Measurements from ENCODE around the gene ST3GAL3. TPM values are rescaled to one million over a fixed set of nuclear protein-coding genes. Genes with fewer than 3 reads are reported as not detected.

The ST3GAL3 gene
- total and polyA plus RNA-seq, 3 donors from 2014 or later = 42.9 to 62.0 (median 50.7) TPM

DNA sequence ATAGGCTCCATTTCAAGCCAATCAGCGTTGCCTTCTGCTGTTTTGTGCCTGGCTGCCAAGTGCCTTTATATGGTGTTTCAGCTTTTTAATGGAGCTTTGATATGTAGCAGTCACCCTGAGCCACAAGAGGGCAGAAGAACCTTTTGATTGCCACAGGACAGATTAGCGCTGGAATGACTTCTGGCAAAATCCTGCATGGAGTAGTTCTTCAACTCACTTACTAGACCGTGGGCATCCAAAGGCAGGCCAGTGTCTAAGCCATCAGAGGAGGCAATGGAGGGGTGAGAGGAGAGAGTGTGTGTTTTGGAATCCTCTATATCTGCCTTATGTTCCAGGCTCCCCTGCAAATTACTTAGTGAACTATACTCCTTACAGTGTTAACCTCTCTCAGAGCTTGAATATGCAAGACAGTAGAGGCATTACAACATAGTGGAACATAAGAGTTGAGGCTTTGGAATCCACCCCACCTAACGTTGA, 56.2 kb downstream of the ST3GAL3 start:
- H3K27me3 ChIP-seq = no peaks in the 10 kb centered on the region
- no peaks in the 10 kb centered on the region for H3K4me1 ChIP-seq
- no peak overlapping the region for H3K4me3 ChIP-seq
- H3K36me3 ChIP-seq (ENCODE audit: low read depth, missing control alignments) = no peaks in the 10 kb centered on the region
- intact Hi-C loops (cut with DNase I; ENCODE audit: low total_unique reads) = loop anchor here (2.0 kb wide), 1 partner anchor 173 kb away; no protein-coding TSS in a partner anchor
- no peaks in the 10 kb centered on the region for H3K9me3 ChIP-seq
- H3K27ac ChIP-seq = no peak overlapping the region
- 16 to 34% methylated on average over 4 of the region's 4 CpGs for WGBS, 2 donors
- TF ChIP-seq POLR2A (IDR thresholded peaks at IDR 0.05) = no peak
- TF ChIP-seq, protein P1, sequence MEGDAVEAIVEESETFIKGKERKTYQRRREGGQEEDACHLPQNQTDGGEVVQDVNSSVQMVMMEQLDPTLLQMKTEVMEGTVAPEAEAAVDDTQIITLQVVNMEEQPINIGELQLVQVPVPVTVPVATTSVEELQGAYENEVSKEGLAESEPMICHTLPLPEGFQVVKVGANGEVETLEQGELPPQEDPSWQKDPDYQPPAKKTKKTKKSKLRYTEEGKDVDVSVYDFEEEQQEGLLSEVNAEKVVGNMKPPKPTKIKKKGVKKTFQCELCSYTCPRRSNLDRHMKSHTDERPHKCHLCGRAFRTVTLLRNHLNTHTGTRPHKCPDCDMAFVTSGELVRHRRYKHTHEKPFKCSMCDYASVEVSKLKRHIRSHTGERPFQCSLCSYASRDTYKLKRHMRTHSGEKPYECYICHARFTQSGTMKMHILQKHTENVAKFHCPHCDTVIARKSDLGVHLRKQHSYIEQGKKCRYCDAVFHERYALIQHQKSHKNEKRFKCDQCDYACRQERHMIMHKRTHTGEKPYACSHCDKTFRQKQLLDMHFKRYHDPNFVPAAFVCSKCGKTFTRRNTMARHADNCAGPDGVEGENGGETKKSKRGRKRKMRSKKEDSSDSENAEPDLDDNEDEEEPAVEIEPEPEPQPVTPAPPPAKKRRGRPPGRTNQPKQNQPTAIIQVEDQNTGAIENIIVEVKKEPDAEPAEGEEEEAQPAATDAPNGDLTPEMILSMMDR (IDR thresholded peaks at IDR 0.05) = peak; percentile 77 to 87 (median 86)
- peak; percentile 88 for DNase-seq

GRCh38 chr1:43764581-43764980, 57.2 kb downstream of the ST3GAL3 start:
- Histone ChIP-seq H3K27ac (no peak overlapping the region), H3K27me3 (no peaks in the 10 kb centered on the region), H3K4me3 (no peak overlapping the region), H3K36me3 (ENCODE audit: low read depth, missing control alignments) (no peaks in the 10 kb centered on the region), H3K9me3 (no peaks in the 10 kb centered on the region), H3K4me1 (no peaks in the 10 kb centered on the region)
- intact Hi-C loops (cut with DNase I; ENCODE audit: low total_unique reads) = no loop called here
- whole genome bisulfite sequencing, 2 donors = 92 to 93% methylated on average over 6 of the region's 6 CpGs
- no peak for DNase-seq
- TF ChIP-seq POLR2A (IDR thresholded peaks at IDR 0.05) = no peak
- TF ChIP-seq, protein P1 (IDR thresholded peaks at IDR 0.05) = no peak

DNA sequence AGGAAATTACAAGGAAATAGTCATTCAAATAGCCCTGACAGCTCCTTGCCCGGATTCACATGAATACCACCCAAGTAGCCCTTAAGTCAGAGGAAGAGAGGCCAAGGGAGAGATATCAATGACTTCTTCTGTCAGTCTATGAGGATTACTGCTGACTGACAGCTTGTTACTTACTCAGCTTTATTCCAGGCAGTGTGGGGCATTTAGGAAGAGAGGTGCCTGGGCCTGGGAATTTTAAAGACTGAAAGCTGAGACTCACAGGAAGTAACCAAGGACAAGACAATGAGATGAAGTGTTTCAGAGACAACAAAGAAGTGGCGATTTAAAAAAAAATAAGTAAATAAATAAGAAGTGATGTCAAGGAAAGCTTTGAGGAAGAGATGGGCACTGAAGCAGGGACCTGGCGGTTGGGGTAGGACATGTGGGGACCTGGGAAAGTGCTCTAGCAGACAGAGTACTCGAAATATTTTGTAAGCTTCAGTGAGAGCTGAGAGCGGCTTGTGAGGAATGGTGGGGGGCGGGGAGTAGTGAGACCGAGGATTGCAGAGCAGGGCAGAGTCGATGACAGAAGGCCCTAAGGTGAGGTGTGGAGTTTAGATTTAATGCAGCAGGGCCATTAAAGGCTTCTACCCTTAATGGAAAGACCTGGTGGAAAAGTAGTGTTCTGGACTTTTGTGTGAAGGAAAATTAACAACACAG, 58.9 kb downstream of the ST3GAL3 start:
- H3K9me3 ChIP-seq = no peaks in the 10 kb centered on the region
- no peaks in the 10 kb centered on the region for H3K27me3 ChIP-seq
- intact Hi-C loops (cut with DNase I; ENCODE audit: low total_unique reads) = no loop called here
- no peaks in the 10 kb centered on the region for H3K4me1 ChIP-seq
- TF ChIP-seq, protein P1 (IDR thresholded peaks at IDR 0.05) = no peak
- no peak for TF ChIP-seq POLR2A (IDR thresholded peaks at IDR 0.05)
- DNase-seq = no peak
- H3K4me3 ChIP-seq = no peak overlapping the region
- H3K27ac ChIP-seq = no peak overlapping the region
- 64 to 82% methylated on average over 8 of the region's 8 CpGs for WGBS, 2 donors
- no peaks in the 10 kb centered on the region for H3K36me3 ChIP-seq (ENCODE audit: low read depth, missing control alignments)

- H3K4me1 ChIP-seq = no peaks in the 10 kb centered on the region
- no peak overlapping the region for H3K4me3 ChIP-seq
- DNase-seq = no peak
- no peaks in the 10 kb centered on the region for H3K9me3 ChIP-seq
- no peaks in the 10 kb centered on the region for H3K27me3 ChIP-seq
- WGBS, 2 donors = 78 to 91% methylated on average over 5 of the region's 5 CpGs
- intact Hi-C loops (cut with DNase I; ENCODE audit: low total_unique reads) = no loop called here
- no peak overlapping the region for H3K27ac ChIP-seq
- H3K36me3 ChIP-seq (ENCODE audit: low read depth, missing control alignments) = no peaks in the 10 kb centered on the region
- no peak for TF ChIP-seq POLR2A (IDR thresholded peaks at IDR 0.05)
- TF ChIP-seq, protein P1 (IDR thresholded peaks at IDR 0.05) = no peak
Measured at GRCh38 chr1:43766818-43767525, 59.6 kb downstream of the ST3GAL3 start.

Measured in testis (tissue), 3 donors.